Measurements from ENCODE around the gene PNKP. TPM values are rescaled to one million over a fixed set of nuclear protein-coding genes. Genes with fewer than 3 reads are reported as not detected.

The PNKP gene
- total and polyA plus RNA-seq, 2 of the 8 experiments (the other 6 are each of a cell fraction or from before 2014, with no cell fraction given), result 45.8 to 105 TPM

- H2BK15ac ChIP-seq (ENCODE audit: low read length), result no peak overlapping the region
- no peak overlapping the region for H2BK12ac ChIP-seq (ENCODE audit: low read depth, low read length)
- H3K9me3 ChIP-seq (ENCODE audit: insufficient read depth in 2 of 2, low read depth in 1 of 2, low read length in 1 of 2), result no peaks in the 10 kb centered on the region
- H2BK20ac ChIP-seq (ENCODE audit: low read length), result no peak overlapping the region
- no peak overlapping the region for H4K8ac ChIP-seq (ENCODE audit: extremely low read depth, insufficient read depth, low read length)
- no peak overlapping the region for H4K5ac ChIP-seq (ENCODE audit: insufficient read length, low read depth, low read length)
- no peak overlapping the region for H2BK5ac ChIP-seq (ENCODE audit: low read depth, low read length)
- no peak overlapping the region for H4K91ac ChIP-seq (replicated peaks; ENCODE audit: insufficient read length, low read length)
- no peaks in the 10 kb centered on the region for H3K4me1 ChIP-seq (replicated peaks in 1 of 4; ENCODE audit: control insufficient read depth in 3 of 4, insufficient read depth in 4 of 4, low read length in 3 of 4)
- no peak overlapping the region for H3K9ac ChIP-seq (replicated peaks in 1 of 4; ENCODE audit: extremely low read depth in 1 of 4, low read depth in 3 of 4, low read length in 3 of 4)
- H3K79me2 ChIP-seq (ENCODE audit: control insufficient read depth in 1 of 2, insufficient read depth in 2 of 2, low read length in 2 of 2), result no peaks in the 10 kb centered on the region
- no peak overlapping the region for H2AK5ac ChIP-seq (ENCODE audit: low read depth, low read length)
- H2BK120ac ChIP-seq (replicated peaks; ENCODE audit: low read depth, low read length), result no peak overlapping the region
- ChIA-PET POLR2A (ENCODE audit: partially characterized antibody) (interaction anchor here (0.6 to 3.3 kb wide), 11 partner anchors 10 to 153 kb away, joined by 3 to 12 read pairs (median 4); partner anchors contain the start of gene FUZ), CTCF (ENCODE audit: partially characterized antibody) (interaction anchor here (0.6 to 2.1 kb wide), 5 partner anchors 17 to 584 kb away, joined by 3 to 4 read pairs (median 3); partner anchors contain the start of gene FUZ)
- peaks cover 3% of the 10 kb centered on the region; the same call in 1 of the 2 replicates for H3K79me1 ChIP-seq (ENCODE audit: low read depth, low read length)
- H3K4me3 ChIP-seq (ENCODE audit: extremely low read depth in 1 of 4, insufficient read depth in 2 of 4, low read depth in 3 of 4, low read length in 4 of 4), result no peak overlapping the region
- no peak overlapping the region for H3K4ac ChIP-seq (replicated peaks; ENCODE audit: insufficient read length, low read depth, low read length)
- H3K4me2 ChIP-seq (ENCODE audit: insufficient read depth in 1 of 2, low read depth in 2 of 2, low read length in 2 of 2), result no peak overlapping the region
- peaks cover 0 to 2% of the 10 kb centered on the region in 2 experiments for H4K20me1 ChIP-seq (replicated peaks in 1 of 2; ENCODE audit: control insufficient read depth in 1 of 2, insufficient read depth in 2 of 2, low read length in 2 of 2)
- no peaks in the 10 kb centered on the region for H3K23me2 ChIP-seq (ENCODE audit: low read depth, low read length)
- DNase-seq (ENCODE audit: low read depth in 1 of 2, low spot score in 2 of 2), result no peak
- no peak overlapping the region for H3K14ac ChIP-seq (ENCODE audit: insufficient read length)
- no peak overlapping the region for H3K23ac ChIP-seq (ENCODE audit: insufficient read length)
- H2AFZ ChIP-seq (ENCODE audit: low read length), result no peak overlapping the region
- no peaks in the 10 kb centered on the region for H3K27me3 ChIP-seq (replicated peaks in 1 of 4; ENCODE audit: control insufficient read depth in 3 of 4, extremely low read depth in 1 of 4, insufficient read depth in 3 of 4, low read length in 3 of 4)
- 89% methylated on average over 17 of the region's 18 CpGs; no CpG with 5 or more reads in 1 of the 2 experiments for WGBS, 2 experiments (ENCODE audit: extremely low coverage in 1 of 2, insufficient coverage in 1 of 2, insufficient read length in 1 of 2, insufficient replicate concordance in 2 of 2, low coverage in 1 of 2, low lambda C conversion rate in 2 of 2, missing lambda C conversion rate in 1 of 2)
- no peak overlapping the region for H3K56ac ChIP-seq (replicated peaks; ENCODE audit: insufficient read length, low read depth, low read length)
- H3K36me3 ChIP-seq (ENCODE audit: control insufficient read depth in 2 of 4, insufficient read depth in 4 of 4, low read length in 3 of 4), result peaks cover 0 to 6% (median 2%) of the 10 kb centered on the region in 4 experiments; a peak in 3 of 8 replicates
- no peak overlapping the region for H3K27ac ChIP-seq (ENCODE audit: low read depth, low read length)
- FAIRE-seq, result no peak
- H3K18ac ChIP-seq (ENCODE audit: extremely low read depth, low read length), result no peak overlapping the region
- TF ChIP-seq NRF1 (IDR thresholded peaks at IDR 0.05; ENCODE audit: low read depth, low read length) (no peak), SP4 (IDR thresholded peaks at IDR 0.05; ENCODE audit: low read length) (no peak), JUND (IDR thresholded peaks at IDR 0.05; ENCODE audit: low read length) (no peak), BACH1 (IDR thresholded peaks at IDR 0.05; ENCODE audit: low read length) (no peak), POU5F1 (IDR thresholded peaks at IDR 0.05; ENCODE audit: low read depth, low read length) (no peak), YY1 (IDR thresholded peaks at IDR 0.05; ENCODE audit: low read depth, low read length) (no peak), RXRA (IDR thresholded peaks at IDR 0.05; ENCODE audit: insufficient read depth, low read depth, low read length) (no peak), TCF12 (IDR thresholded peaks at IDR 0.05; ENCODE audit: low read depth, low read length) (no peak), CHD2 (IDR thresholded peaks at IDR 0.05; ENCODE audit: low read length) (no peak)
- TF ChIP-seq, protein P1, sequence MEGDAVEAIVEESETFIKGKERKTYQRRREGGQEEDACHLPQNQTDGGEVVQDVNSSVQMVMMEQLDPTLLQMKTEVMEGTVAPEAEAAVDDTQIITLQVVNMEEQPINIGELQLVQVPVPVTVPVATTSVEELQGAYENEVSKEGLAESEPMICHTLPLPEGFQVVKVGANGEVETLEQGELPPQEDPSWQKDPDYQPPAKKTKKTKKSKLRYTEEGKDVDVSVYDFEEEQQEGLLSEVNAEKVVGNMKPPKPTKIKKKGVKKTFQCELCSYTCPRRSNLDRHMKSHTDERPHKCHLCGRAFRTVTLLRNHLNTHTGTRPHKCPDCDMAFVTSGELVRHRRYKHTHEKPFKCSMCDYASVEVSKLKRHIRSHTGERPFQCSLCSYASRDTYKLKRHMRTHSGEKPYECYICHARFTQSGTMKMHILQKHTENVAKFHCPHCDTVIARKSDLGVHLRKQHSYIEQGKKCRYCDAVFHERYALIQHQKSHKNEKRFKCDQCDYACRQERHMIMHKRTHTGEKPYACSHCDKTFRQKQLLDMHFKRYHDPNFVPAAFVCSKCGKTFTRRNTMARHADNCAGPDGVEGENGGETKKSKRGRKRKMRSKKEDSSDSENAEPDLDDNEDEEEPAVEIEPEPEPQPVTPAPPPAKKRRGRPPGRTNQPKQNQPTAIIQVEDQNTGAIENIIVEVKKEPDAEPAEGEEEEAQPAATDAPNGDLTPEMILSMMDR (IDR thresholded peaks at IDR 0.05; ENCODE audit: control extremely low read depth in 1 of 3, insufficient read depth in 1 of 3, low read depth in 1 of 3, low read length in 3 of 3), result no peak
Measured at GRCh38 chr19:49844138-49845095, 23.0 kb downstream of the PNKP start.

All from H1 (cell line).